ENCODE data around the gene NLRC5.
A peak's percentile ranks its signal among the peaks of the same experiment; 100 is the strongest.
"Not testable (repeated sequence)": the region's sequence is repeated elsewhere in the genome, so short reads cannot be mapped to it uniquely, and the experiment has no call there.

NLRC5 gene

GRCh38 chr16:57106767-57107166 lies 117.4 kb downstream of the NLRC5 start:
- Histone ChIP-seq H3K4me3 (ENCODE audit: extremely low read depth, insufficient read depth, low read length, poor library complexity, severe bottlenecking) (no peak overlapping the region), H3K4me1 (ENCODE audit: control insufficient read depth, insufficient read depth, low read length, poor library complexity, severe bottlenecking) (peaks cover 12% of the 10 kb centered on the region), H3K36me3 (ENCODE audit: control insufficient read depth, insufficient read depth, low read length) (no peaks in the 10 kb centered on the region), H3K9me3 (ENCODE audit: control insufficient read depth, low read length) (no peaks in the 10 kb centered on the region), H3K27ac (ENCODE audit: low read depth, low read length, severe bottlenecking) (no peak overlapping the region)
- 100% methylated on average over 1 to 2 of the region's 2 CpGs for WGBS, 2 experiments (ENCODE audit: insufficient coverage in 2 of 2)

GRCh38 chr16:57107321-57107922 lies 118.1 kb downstream of the NLRC5 start:
- no peaks in the 10 kb centered on the region for H3K9me3 ChIP-seq (ENCODE audit: control insufficient read depth, low read length)
- H3K4me1 ChIP-seq (ENCODE audit: control insufficient read depth, insufficient read depth, low read length, poor library complexity, severe bottlenecking), result peaks cover 19% of the 10 kb centered on the region
- H3K27ac ChIP-seq (ENCODE audit: low read depth, low read length, severe bottlenecking), result no peak overlapping the region
- no peaks in the 10 kb centered on the region for H3K36me3 ChIP-seq (ENCODE audit: control insufficient read depth, insufficient read depth, low read length)
- no peak overlapping the region for H3K4me3 ChIP-seq (ENCODE audit: extremely low read depth, insufficient read depth, low read length, poor library complexity, severe bottlenecking)
- 77 to 87% methylated on average over 2 to 6 of the region's 9 CpGs for WGBS, 2 experiments (ENCODE audit: insufficient coverage in 2 of 2)

GRCh38 chr16:57108432-57108831 lies 119.1 kb downstream of the NLRC5 start:
- H3K27ac ChIP-seq (ENCODE audit: low read depth, low read length, severe bottlenecking), result no peak overlapping the region
- peaks cover 24% of the 10 kb centered on the region for H3K4me1 ChIP-seq (ENCODE audit: control insufficient read depth, insufficient read depth, low read length, poor library complexity, severe bottlenecking)
- no peak overlapping the region for H3K4me3 ChIP-seq (ENCODE audit: extremely low read depth, insufficient read depth, low read length, poor library complexity, severe bottlenecking)
- H3K36me3 ChIP-seq (ENCODE audit: control insufficient read depth, insufficient read depth, low read length), result peaks cover 4% of the 10 kb centered on the region
- H3K9me3 ChIP-seq (ENCODE audit: control insufficient read depth, low read length), result no peaks in the 10 kb centered on the region
- WGBS, 2 experiments (ENCODE audit: insufficient coverage in 2 of 2), result no CpG with 5 or more reads among the region's 1 CpG

- Histone ChIP-seq H3K4me1 (ENCODE audit: control insufficient read depth, insufficient read depth, low read length, poor library complexity, severe bottlenecking) (peaks cover 24% of the 10 kb centered on the region), H3K36me3 (ENCODE audit: control insufficient read depth, insufficient read depth, low read length) (peaks cover 14% of the 10 kb centered on the region)
- WGBS, 2 experiments (ENCODE audit: insufficient coverage in 2 of 2), result 88 to 94% methylated on average over 8 to 10 of the region's 10 CpGs
These were observed 120.1 kb downstream of the NLRC5 start for GRCh38 chr16:57109259-57110105.

GRCh38 chr16:57110937-57111336 lies 121.6 kb downstream of the NLRC5 start:
- WGBS, 2 experiments (ENCODE audit: insufficient coverage in 2 of 2), result 75 to 100% methylated on average over 2 of the region's 4 CpGs
- Histone ChIP-seq H3K4me3 (ENCODE audit: extremely low read depth, insufficient read depth, low read length, poor library complexity, severe bottlenecking) (no peak overlapping the region), H3K36me3 (ENCODE audit: control insufficient read depth, insufficient read depth, low read length) (peaks cover 20% of the 10 kb centered on the region), H3K27ac (ENCODE audit: low read depth, low read length, severe bottlenecking) (no peak overlapping the region), H3K4me1 (ENCODE audit: control insufficient read depth, insufficient read depth, low read length, poor library complexity, severe bottlenecking) (peaks cover 31% of the 10 kb centered on the region), H3K9me3 (ENCODE audit: control insufficient read depth, low read length) (no peaks in the 10 kb centered on the region)

More at GRCh38 chr16:57109259-57110105, 120.1 kb downstream of the NLRC5 start:
- not testable (repeated sequence) for H3K4me3 ChIP-seq (ENCODE audit: extremely low read depth, insufficient read depth, low read length, poor library complexity, severe bottlenecking); H3K27ac ChIP-seq (ENCODE audit: low read depth, low read length, severe bottlenecking); H3K9me3 ChIP-seq (ENCODE audit: control insufficient read depth, low read length)

GRCh38 chr16:57111420-57111819 lies 122.1 kb downstream of the NLRC5 start:
- H3K4me3 ChIP-seq (ENCODE audit: extremely low read depth, insufficient read depth, low read length, poor library complexity, severe bottlenecking), result no peak overlapping the region
- H3K27ac ChIP-seq (ENCODE audit: low read depth, low read length, severe bottlenecking), result no peak overlapping the region
- peaks cover 24% of the 10 kb centered on the region for H3K36me3 ChIP-seq (ENCODE audit: control insufficient read depth, insufficient read depth, low read length)
- WGBS, 2 experiments (ENCODE audit: insufficient coverage in 2 of 2), result no CpG with 5 or more reads among the region's 2 CpGs
- H3K9me3 ChIP-seq (ENCODE audit: control insufficient read depth, low read length), result no peaks in the 10 kb centered on the region
- peaks cover 31% of the 10 kb centered on the region for H3K4me1 ChIP-seq (ENCODE audit: control insufficient read depth, insufficient read depth, low read length, poor library complexity, severe bottlenecking)

GRCh38 chr16:57112403-57113041 lies 123.2 kb downstream of the NLRC5 start:
- Histone ChIP-seq H3K4me3 (ENCODE audit: extremely low read depth, insufficient read depth, low read length, poor library complexity, severe bottlenecking) (no peak overlapping the region), H3K9me3 (ENCODE audit: control insufficient read depth, low read length) (no peaks in the 10 kb centered on the region), H3K36me3 (ENCODE audit: control insufficient read depth, insufficient read depth, low read length) (peaks cover 34% of the 10 kb centered on the region), H3K27ac (ENCODE audit: low read depth, low read length, severe bottlenecking) (no peak overlapping the region), H3K4me1 (ENCODE audit: control insufficient read depth, insufficient read depth, low read length, poor library complexity, severe bottlenecking) (peaks cover 31% of the 10 kb centered on the region)
- 90 to 97% methylated on average over 5 to 6 of the region's 10 CpGs for WGBS, 2 experiments (ENCODE audit: insufficient coverage in 2 of 2)

GRCh38 chr16:57113042-57113453 lies 123.7 kb downstream of the NLRC5 start:
- no peak overlapping the region for H3K27ac ChIP-seq (ENCODE audit: low read depth, low read length, severe bottlenecking)
- H3K9me3 ChIP-seq (ENCODE audit: control insufficient read depth, low read length), result no peaks in the 10 kb centered on the region
- WGBS, 2 experiments (ENCODE audit: insufficient coverage in 2 of 2), result 95 to 99% methylated on average over 11 to 14 of the region's 14 CpGs
- no peak overlapping the region for H3K4me3 ChIP-seq (ENCODE audit: extremely low read depth, insufficient read depth, low read length, poor library complexity, severe bottlenecking)
- peaks cover 38% of the 10 kb centered on the region for H3K36me3 ChIP-seq (ENCODE audit: control insufficient read depth, insufficient read depth, low read length)
- H3K4me1 ChIP-seq (ENCODE audit: control insufficient read depth, insufficient read depth, low read length, poor library complexity, severe bottlenecking), result peaks cover 35% of the 10 kb centered on the region

- Histone ChIP-seq H3K27ac (ENCODE audit: low read depth, low read length, severe bottlenecking) (no peak overlapping the region), H3K4me1 (ENCODE audit: control insufficient read depth, insufficient read depth, low read length, poor library complexity, severe bottlenecking) (peaks cover 41% of the 10 kb centered on the region), H3K36me3 (ENCODE audit: control insufficient read depth, insufficient read depth, low read length) (peaks cover 42% of the 10 kb centered on the region), H3K4me3 (ENCODE audit: extremely low read depth, insufficient read depth, low read length, poor library complexity, severe bottlenecking) (no peak overlapping the region), H3K9me3 (ENCODE audit: control insufficient read depth, low read length) (no peaks in the 10 kb centered on the region)
- WGBS, 2 experiments (ENCODE audit: insufficient coverage in 2 of 2), result 89% methylated on average over 1 of the region's 5 CpGs; no CpG with 5 or more reads in 1 of the 2 experiments
These were observed 124.3 kb downstream of the NLRC5 start for GRCh38 chr16:57113664-57114063.

GRCh38 chr16:57115168-57115513 lies 125.8 kb downstream of the NLRC5 start:
- Histone ChIP-seq H3K9me3 (ENCODE audit: control insufficient read depth, low read length) (no peaks in the 10 kb centered on the region), H3K36me3 (ENCODE audit: control insufficient read depth, insufficient read depth, low read length) (peaks cover 54% of the 10 kb centered on the region), H3K27ac (ENCODE audit: low read depth, low read length, severe bottlenecking) (peak overlapping the region; percentile 72), H3K4me3 (ENCODE audit: extremely low read depth, insufficient read depth, low read length, poor library complexity, severe bottlenecking) (no peak overlapping the region), H3K4me1 (ENCODE audit: control insufficient read depth, insufficient read depth, low read length, poor library complexity, severe bottlenecking) (peaks cover 35% of the 10 kb centered on the region)
- 72 to 76% methylated on average over 6 to 10 of the region's 10 CpGs for whole genome bisulfite sequencing, 2 experiments (ENCODE audit: insufficient coverage in 2 of 2)
